Measurements from ENCODE around the gene TICAM1. TPM values are rescaled to one million over a fixed set of nuclear protein-coding genes. Genes with fewer than 3 reads are reported as not detected.
A peak's percentile ranks its signal among the peaks of the same experiment; 100 is the strongest.

TICAM1 gene
- total and polyA plus RNA-seq, 2 of the 13 experiments (the other 11 are each of a cell fraction or from before 2014, with no cell fraction given), result 0.33 to 0.95 TPM

DNA sequence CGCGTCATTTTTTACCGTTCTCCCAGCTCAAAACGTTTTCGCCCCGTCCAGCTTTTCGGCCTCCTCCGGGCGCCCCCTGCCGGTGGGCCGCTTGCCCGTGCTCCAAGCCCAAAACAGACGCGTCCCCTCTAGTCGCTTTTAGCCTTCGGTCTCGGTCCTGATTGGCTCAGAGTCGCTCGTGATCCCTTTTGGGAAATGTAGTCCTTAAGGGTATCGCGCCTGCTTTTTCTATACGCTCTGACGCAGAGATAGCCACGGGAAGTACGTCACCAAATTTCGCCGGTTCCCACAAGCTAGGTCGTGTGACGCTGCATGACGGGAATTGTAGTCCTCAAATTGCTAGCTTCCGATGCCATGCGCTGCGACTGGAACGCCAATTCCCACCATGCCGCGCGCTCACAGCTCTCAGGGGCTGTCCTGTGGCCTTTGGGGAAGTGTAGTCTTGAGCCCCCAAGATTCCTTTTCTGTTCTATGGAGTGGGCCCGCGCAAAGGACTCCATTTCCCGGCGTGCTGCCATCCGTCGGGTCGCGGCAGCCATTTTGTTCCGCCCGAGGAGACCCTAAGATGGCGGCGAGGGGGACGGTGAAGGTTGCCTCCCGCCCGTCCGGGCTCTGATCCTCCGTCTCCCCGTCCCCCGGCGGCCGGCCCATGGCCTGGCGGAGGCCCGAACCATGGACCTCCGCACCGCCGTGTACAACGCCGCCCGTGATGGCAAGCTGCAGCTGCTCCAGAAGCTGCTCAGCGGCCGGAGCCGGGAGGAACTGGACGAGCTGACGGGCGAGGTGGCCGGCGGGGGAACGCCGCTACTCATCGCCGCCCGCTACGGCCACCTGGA lies 40.1 kb downstream of the TICAM1 start, which contains the start of gene FEM1A (continued):
- TF ChIP-seq, protein P1, sequence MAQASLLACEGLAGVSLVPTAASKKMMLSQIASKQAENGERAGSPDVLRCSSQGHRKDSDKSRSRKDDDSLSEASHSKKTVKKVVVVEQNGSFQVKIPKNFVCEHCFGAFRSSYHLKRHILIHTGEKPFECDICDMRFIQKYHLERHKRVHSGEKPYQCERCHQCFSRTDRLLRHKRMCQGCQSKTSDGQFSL (CRISPR knock-in tag; IDR thresholded peaks at IDR 0.05), result no peak
- peak; percentile 79; the same call in 1 of the 2 replicates for TF ChIP-seq ZNF234 (CRISPR knock-in tag; conservative IDR thresholded peaks at IDR 0.05)
- no peak for TF ChIP-seq MED13 (CRISPR knock-in tag; IDR thresholded peaks at IDR 0.05)
- no peak for TF ChIP-seq HOXD1 (CRISPR knock-in tag; IDR thresholded peaks at IDR 0.05)
- peak; percentile 85; the same call in 1 of the 2 replicates for TF ChIP-seq SMC3 (IDR thresholded peaks at IDR 0.05; ENCODE audit: low read length)
- TF ChIP-seq ZNF557 (CRISPR knock-in tag; IDR thresholded peaks at IDR 0.05), result no peak
- no peak for TF ChIP-seq REST (IDR thresholded peaks at IDR 0.05; ENCODE audit: borderline replicate concordance in 1 of 2, low read depth in 1 of 2, low read length in 2 of 2)
- peak; percentile 33 for TF ChIP-seq RXRA (CRISPR knock-in tag; IDR thresholded peaks at IDR 0.05)
- TF ChIP-seq HMGA1 (CRISPR knock-in tag; conservative IDR thresholded peaks at IDR 0.05), result no peak
- no peak; the same call in 1 of the 2 replicates for TF ChIP-seq NFKBIZ (CRISPR knock-in tag; IDR thresholded peaks at IDR 0.05)
- TF ChIP-seq RNF219 (CRISPR knock-in tag; IDR thresholded peaks at IDR 0.05), result no peak
- TF ChIP-seq TAF1 (CRISPR knock-in tag; IDR thresholded peaks at IDR 0.05), result peak; percentile 91
- TF ChIP-seq SP4 (CRISPR knock-in tag; IDR thresholded peaks at IDR 0.05), result no peak; the same call in 1 of the 2 replicates
- TF ChIP-seq MLLT10 (CRISPR knock-in tag; IDR thresholded peaks at IDR 0.05), result no peak
- TF ChIP-seq, protein P2, sequence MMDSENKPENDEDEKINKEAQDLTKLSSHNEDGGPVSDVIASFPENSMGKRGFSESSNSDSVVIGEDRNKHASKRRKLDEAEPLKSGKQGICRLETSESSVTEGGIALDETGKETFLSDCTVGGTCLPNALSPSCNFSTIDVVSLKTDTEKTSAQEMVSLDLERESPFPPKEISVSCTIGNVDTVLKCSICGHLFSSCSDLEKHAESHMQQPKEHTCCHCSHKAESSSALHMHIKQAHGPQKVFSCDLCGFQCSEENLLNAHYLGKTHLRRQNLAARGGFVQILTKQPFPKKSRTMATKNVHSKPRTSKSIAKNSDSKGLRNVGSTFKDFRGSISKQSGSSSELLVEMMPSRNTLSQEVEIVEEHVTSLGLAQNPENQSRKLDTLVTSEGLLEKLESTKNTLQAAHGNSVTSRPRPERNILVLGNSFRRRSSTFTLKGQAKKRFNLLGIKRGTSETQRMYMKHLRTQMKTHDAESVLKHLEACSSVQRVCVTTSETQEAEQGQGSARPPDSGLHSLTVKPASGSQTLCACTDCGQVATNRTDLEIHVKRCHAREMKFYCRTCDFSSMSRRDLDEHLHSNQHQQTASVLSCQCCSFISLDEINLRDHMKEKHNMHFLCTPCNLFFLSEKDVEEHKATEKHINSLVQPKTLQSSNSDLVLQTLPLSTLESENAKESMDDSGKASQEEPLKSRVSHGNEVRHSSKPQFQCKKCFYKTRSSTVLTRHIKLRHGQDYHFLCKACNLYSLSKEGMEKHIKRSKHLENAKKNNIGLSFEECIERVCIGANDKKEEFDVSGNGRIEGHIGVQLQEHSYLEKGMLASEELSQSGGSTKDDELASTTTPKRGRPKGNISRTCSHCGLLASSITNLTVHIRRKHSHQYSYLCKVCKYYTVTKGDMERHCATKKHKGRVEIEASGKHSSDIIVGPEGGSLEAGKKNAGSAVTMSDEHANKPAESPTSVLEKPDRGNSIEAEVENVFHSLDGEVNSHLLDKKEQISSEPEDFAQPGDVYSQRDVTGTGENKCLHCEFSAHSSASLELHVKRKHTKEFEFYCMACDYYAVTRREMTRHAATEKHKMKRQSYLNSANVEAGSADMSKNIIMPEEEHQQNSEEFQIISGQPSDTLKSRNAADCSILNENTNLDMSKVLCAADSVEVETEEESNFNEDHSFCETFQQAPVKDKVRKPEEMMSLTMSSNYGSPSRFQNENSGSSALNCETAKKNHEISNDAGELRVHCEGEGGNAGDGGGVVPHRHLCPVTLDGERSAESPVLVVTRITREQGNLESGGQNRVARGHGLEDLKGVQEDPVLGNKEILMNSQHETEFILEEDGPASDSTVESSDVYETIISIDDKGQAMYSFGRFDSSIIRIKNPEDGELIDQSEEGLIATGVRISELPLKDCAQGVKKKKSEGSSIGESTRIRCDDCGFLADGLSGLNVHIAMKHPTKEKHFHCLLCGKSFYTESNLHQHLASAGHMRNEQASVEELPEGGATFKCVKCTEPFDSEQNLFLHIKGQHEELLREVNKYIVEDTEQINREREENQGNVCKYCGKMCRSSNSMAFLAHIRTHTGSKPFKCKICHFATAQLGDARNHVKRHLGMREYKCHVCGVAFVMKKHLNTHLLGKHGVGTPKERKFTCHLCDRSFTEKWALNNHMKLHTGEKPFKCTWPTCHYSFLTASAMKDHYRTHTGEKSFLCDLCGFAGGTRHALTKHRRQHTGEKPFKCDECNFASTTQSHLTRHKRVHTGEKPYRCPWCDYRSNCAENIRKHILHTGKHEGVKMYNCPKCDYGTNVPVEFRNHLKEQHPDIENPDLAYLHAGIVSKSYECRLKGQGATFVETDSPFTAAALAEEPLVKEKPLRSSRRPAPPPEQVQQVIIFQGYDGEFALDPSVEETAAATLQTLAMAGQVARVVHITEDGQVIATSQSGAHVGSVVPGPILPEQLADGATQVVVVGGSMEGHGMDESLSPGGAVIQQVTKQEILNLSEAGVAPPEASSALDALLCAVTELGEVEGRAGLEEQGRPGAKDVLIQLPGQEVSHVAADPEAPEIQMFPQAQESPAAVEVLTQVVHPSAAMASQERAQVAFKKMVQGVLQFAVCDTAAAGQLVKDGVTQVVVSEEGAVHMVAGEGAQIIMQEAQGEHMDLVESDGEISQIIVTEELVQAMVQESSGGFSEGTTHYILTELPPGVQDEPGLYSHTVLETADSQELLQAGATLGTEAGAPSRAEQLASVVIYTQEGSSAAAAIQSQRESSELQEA (CRISPR knock-in tag; IDR thresholded peaks at IDR 0.05; ENCODE audit: not compliant biosample characterization), result no peak

Data from HepG2 (cell line).